Parathyroid adenoma (tissue), 2 donors: ENCODE measurements around the gene CLEC17A.
"Not testable (repeated sequence)": the region's sequence is repeated elsewhere in the genome, so short reads cannot be mapped to it uniquely, and the experiment has no call there.

Source experiments
- H2AFZ ChIP-seq: fragments of 300-600 bp; sonication (generic); one replicate; pipeline ENCODE4 v1.7.0; 2017; ENCODE audit warnings: antibody characterized with exemption, mild to moderate bottlenecking
- H3K27ac ChIP-seq: fragments of 300-600 bp; sonication (generic); one replicate; pipeline ENCODE4 v1.7.0; 2017
- H3K27me3 ChIP-seq: fragments of 300-600 bp; sonication (generic); one replicate; pipeline ENCODE4 v1.7.0; 2017; ENCODE audit warnings: low read length; ENCODE audit not compliant: control insufficient read depth, insufficient read depth
- H3K36me3 ChIP-seq: fragments of 300-600 bp; sonication (generic); one replicate; pipeline ENCODE4 v1.7.0; 2017; ENCODE audit warnings: low read length; ENCODE audit not compliant: control insufficient read depth, insufficient read depth
- H3K4me1 ChIP-seq: fragments of 300-600 bp; sonication (generic); one replicate; pipeline ENCODE4 v1.7.0; 2017; ENCODE audit warnings: control low read depth
- H3K4me2 ChIP-seq: fragments of 300-600 bp; sonication (generic); one replicate; pipeline ENCODE4 v1.7.0; 2017; ENCODE audit warnings: low read length
- H3K4me3 ChIP-seq: fragments of 300-600 bp; sonication (generic); one replicate; pipeline ENCODE4 v1.7.0; 2017; ENCODE audit warnings: low read depth, low read length
- H3K79me2 ChIP-seq: fragments of 300-600 bp; sonication (generic); one replicate; pipeline ENCODE4 v1.7.0; 2017; ENCODE audit warnings: control low read depth
- H3K9ac ChIP-seq: fragments of 300-600 bp; sonication (generic); one replicate; pipeline ENCODE4 v1.7.0; 2017; ENCODE audit warnings: mild to moderate bottlenecking
- H3K9me3 ChIP-seq: fragments of 300-600 bp; sonication (generic); one replicate; pipeline ENCODE4 v1.7.0; 2017; ENCODE audit warnings: low read length; ENCODE audit not compliant: control insufficient read depth
- CTCF ChIP-seq: fragments of 300-600 bp; sonication (generic); IDR thresholded peaks from one replicate; pipeline ENCODE4 v1.7.0; 2017; ENCODE audit warnings: antibody characterized with exemption, mild to moderate bottlenecking
- donor health status: primary hyperparathyroidism.

The CLEC17A gene

GRCh38 chr19:14562660-14563589 is 20.0 kb upstream of the CLEC17A start:
- H3K27me3 ChIP-seq, result no peaks in the 10 kb centered on the region
- no peaks in the 10 kb centered on the region for H3K36me3 ChIP-seq
- peak overlapping the region; percentile 24 for H3K4me3 ChIP-seq
- H3K4me2 ChIP-seq, result peak overlapping the region; percentile 39
- peaks cover 43% of the 10 kb centered on the region for H3K79me2 ChIP-seq
- no peak for TF ChIP-seq CTCF
- H3K27ac ChIP-seq, result peak overlapping the region; percentile 96
- no peaks in the 10 kb centered on the region for H3K9me3 ChIP-seq
- no peak overlapping the region for H3K9ac ChIP-seq
- peaks cover 35% of the 10 kb centered on the region for H3K4me1 ChIP-seq
- H2AFZ ChIP-seq, result no peak overlapping the region

- no peak overlapping the region for H3K9ac ChIP-seq
- no peak overlapping the region for H3K27ac ChIP-seq
- H3K4me3 ChIP-seq, result no peak overlapping the region
Observed at GRCh38 chr19:14563590-14563926, 19.3 kb upstream of the CLEC17A start.

GRCh38 chr19:14563989-14564651 is 18.8 kb upstream of the CLEC17A start:
- Histone ChIP-seq H3K4me1 (peaks cover 35% of the 10 kb centered on the region), H3K27me3 (no peaks in the 10 kb centered on the region), H2AFZ (no peak overlapping the region), H3K36me3 (no peaks in the 10 kb centered on the region), H3K4me2 (no peak overlapping the region), H3K4me3 (no peak overlapping the region), H3K79me2 (peaks cover 34% of the 10 kb centered on the region), H3K27ac (no peak overlapping the region), H3K9me3 (no peaks in the 10 kb centered on the region), H3K9ac (no peak overlapping the region)
- no peak for TF ChIP-seq CTCF

More at GRCh38 chr19:14563590-14563926, 19.3 kb upstream of the CLEC17A start:
- H3K9me3 ChIP-seq, result no peaks in the 10 kb centered on the region
- TF ChIP-seq CTCF, result no peak
- H2AFZ ChIP-seq, result no peak overlapping the region
- H3K36me3 ChIP-seq, result no peaks in the 10 kb centered on the region
- peaks cover 35% of the 10 kb centered on the region for H3K4me1 ChIP-seq
- H3K79me2 ChIP-seq, result peaks cover 40% of the 10 kb centered on the region
- H3K4me2 ChIP-seq, result no peak overlapping the region
- H3K27me3 ChIP-seq, result no peaks in the 10 kb centered on the region

- not testable (repeated sequence) for H3K9ac ChIP-seq, H3K27me3 ChIP-seq, H3K4me3 ChIP-seq, H3K9me3 ChIP-seq, H3K36me3 ChIP-seq, H3K4me2 ChIP-seq, H2AFZ ChIP-seq, H3K27ac ChIP-seq
- Histone ChIP-seq H3K4me1 (peaks cover 31% of the 10 kb centered on the region), H3K79me2 (peaks cover 29% of the 10 kb centered on the region)
Observed at GRCh38 chr19:14564652-14565297, 18.1 kb upstream of the CLEC17A start.

GRCh38 chr19:14565298-14565679 is 17.6 kb upstream of the CLEC17A start:
- no peak for TF ChIP-seq CTCF
- no peaks in the 10 kb centered on the region for H3K36me3 ChIP-seq

More at GRCh38 chr19:14565298-14565679, 17.6 kb upstream of the CLEC17A start:
- H3K4me3 ChIP-seq, result no peak overlapping the region
- peaks cover 28% of the 10 kb centered on the region for H3K4me1 ChIP-seq
- H3K27ac ChIP-seq, result no peak overlapping the region
- no peak overlapping the region for H3K4me2 ChIP-seq
- no peak overlapping the region for H3K9ac ChIP-seq
- H3K79me2 ChIP-seq, result peaks cover 29% of the 10 kb centered on the region
- no peak overlapping the region for H2AFZ ChIP-seq
- no peaks in the 10 kb centered on the region for H3K9me3 ChIP-seq
- no peaks in the 10 kb centered on the region for H3K27me3 ChIP-seq
